H1 (cell line): Measurements from ENCODE around the gene SLC25A39. TPM values are rescaled to one million over a fixed set of nuclear protein-coding genes. Genes with fewer than 3 reads are reported as not detected.
A peak's percentile ranks its signal among the peaks of the same experiment; 100 is the strongest.

Source experiments
- ASH2L ChIP-seq: fragments of 200-600, 300-600 bp; sonication (generic); IDR thresholded peaks from one replicate; pipeline ENCODE4 v1.7.1; 2017; ENCODE audit warnings: low read length
- CREB1 ChIP-seq: IDR thresholded peaks from 2 replicates; pipeline ENCODE4 v1.6.1; 2012; ENCODE audit warnings: inconsistent platforms
- GTF2F1 ChIP-seq: IDR thresholded peaks from 2 replicates; pipeline ENCODE4 v1.6.1; 2012; ENCODE audit warnings: low read depth, low read length, improper control_type of control experiment, borderline replicate concordance
- MAX ChIP-seq: IDR thresholded peaks from 2 replicates; pipeline ENCODE4 v1.6.1; 2012; ENCODE audit warnings: inconsistent platforms
- NRF1 ChIP-seq: IDR thresholded peaks from 2 replicates; pipeline ENCODE4 v1.6.1; 2011; ENCODE audit warnings: mild to moderate bottlenecking, low read depth, low read length, improper control_type of control experiment
- RBBP5 ChIP-seq: IDR thresholded peaks from 2 replicates; pipeline ENCODE4 v1.7.1; 2012; ENCODE audit warnings: low read depth, mild to moderate bottlenecking, inconsistent platforms, low read length, moderate library complexity, borderline replicate concordance
- RNF2 ChIP-seq: fragments of 200-900, 300-1000 bp; sonication (generic); IDR thresholded peaks from 2 replicates; pipeline ENCODE4 v1.7.1; 2016; ENCODE audit warnings: borderline replicate concordance, low read depth, mild to moderate bottlenecking, antibody characterized with exemption, low read length; ENCODE audit not compliant: poor library complexity, severe bottlenecking; ENCODE audit errors: missing control alignments
- SP1 ChIP-seq: IDR thresholded peaks from 2 replicates; pipeline ENCODE4 v1.6.1; 2011; ENCODE audit warnings: low read depth, low read length
- polyA plus RNA-seq, 7 experiments: library from polyadenylated mRNA; depleted of rRNA in 3 of 7; stranded (reverse) in 5 of 7; unstranded in 2 of 7; fragments of >200 nt in 5 of 7; fragments of 200-250 nt in 2 of 7; gene quantifications; 1 replicate in 5 of 7; 2 replicates in 1 of 7; 4 replicates in 1 of 7; pipeline versions ENCODE4 v1.2.1 to v1.2.3, GENCODE V29; 2011 to 2013; ENCODE audit warnings: missing spikeins in 2 of 7, mixed read lengths in 2 of 7
- total RNA-seq: library from RNA; stranded (reverse); fragmentation: NEBNext Ultra II Directional; extraction: Animal tissue kit (Norgen Biotek cat#: 25700); gene quantifications from 2 replicates; pipeline ENCODE4 v1.2.1, GENCODE V29; 2021

SLC25A39 gene
- total and polyA plus RNA-seq, 2 of the 8 experiments (the other 6 are each of a cell fraction or from before 2014, with no cell fraction given) = 200 to 291 TPM

GRCh38 chr17:44307387-44308186 lies 17.0 kb downstream of the SLC25A39 start (continued):
- TF ChIP-seq ASH2L (peak; percentile 62), RBBP5 (peak; percentile 74; the same call in 1 of the 2 replicates), MAX (peak; percentile 25), CREB1 (0 out of 2 replicates have a peak, but pooled peaks have one; percentile 17), SP1 (no peak), NRF1 (no peak), RNF2 (no peak), GTF2F1 (no peak)
